GM12878 (cell line): ENCODE measurements around the gene RASAL2. TPM values are rescaled to one million over a fixed set of nuclear protein-coding genes. Genes with fewer than 3 reads are reported as not detected.
A peak's percentile ranks its signal among the peaks of the same experiment; 100 is the strongest.

Experiments used
- ATAC-seq: fragments of 200-7000 bp; cut with Tn5 transposase; 3 replicates; pipeline ENCODE4 v1.9.1; 2020; ENCODE audit warnings: mild to moderate bottlenecking, moderate library complexity
- BruUV-seq: library from RNA; stranded (reverse); fragments of 400-500 nt; replicated peaks from 2 replicates; lab custom pipeline; 2021; lab: Mats Ljungman, UMichigan
- CTCF ChIA-PET: fragments of 300-600 bp; sonication (Branson Sonifier 250); formaldehyde crosslinking; extraction: SDS; loops from one replicate; lab custom pipeline; 2021; ENCODE audit warnings: inconsistent platforms; lab: Yijun Ruan, JAX
- POLR2A ChIA-PET: fragments of 350-600 bp; formaldehyde crosslinking; extraction: SDS; loops from one replicate; lab custom pipeline; 2021; ENCODE audit warnings: inconsistent platforms; lab: Charles Lee
- RAD21 ChIA-PET: fragments of 300-600 bp; sonication (Branson Sonifier 250); formaldehyde crosslinking; loops from one replicate; lab custom pipeline; 2023; ENCODE audit warnings: antibody characterized with exemption; ENCODE audit not compliant: unreplicated experiment; lab: Charles Lee
- SMC1A ChIA-PET: fragments of 300-600 bp; sonication (Branson Sonifier 250); formaldehyde crosslinking; loops from one replicate; lab custom pipeline; 2023; ENCODE audit not compliant: unreplicated experiment, uncharacterized antibody; lab: Charles Lee
- DNase-seq: peaks from one replicate; pipeline ENCODE4 v3.0.0-alpha.2; 2011; ENCODE audit warnings: low read depth, low spot score
- FAIRE-seq: peaks from 3 replicates; lab custom pipeline; 2011; peaks lifted over from hg19 to GRCh38; lab: Jason Lieb, UNC
- H2AFZ ChIP-seq: 2 replicates; pipeline ENCODE4 v1.6.0; 2011; ENCODE audit warnings: low read depth, low read length, control low read depth; ENCODE audit not compliant: control insufficient read depth
- H3K27ac ChIP-seq: 2 replicates; pipeline ENCODE4 v1.5.1; 2011; ENCODE audit warnings: control low read depth; ENCODE audit not compliant: control insufficient read depth, insufficient read depth
- H3K27me3 ChIP-seq, 2 experiments: replicated peaks in 1 of 2; 2 replicates each; pipeline versions ENCODE4 v1.6.0 to v1.6.1; 2011; ENCODE audit warnings: low read length in 1 of 2; ENCODE audit not compliant: control insufficient read depth in 2 of 2, insufficient read depth in 2 of 2
- H3K36me3 ChIP-seq, 2 experiments: 2 replicates each; pipeline ENCODE4 v1.5.1; 2011; ENCODE audit warnings: low read length in 1 of 2; ENCODE audit not compliant: control insufficient read depth in 2 of 2, insufficient read depth in 2 of 2
- H3K4me1 ChIP-seq: 2 replicates; pipeline ENCODE4 v1.6.1; 2011; ENCODE audit warnings: mild to moderate bottlenecking, low read length, moderate library complexity, mixed read lengths; ENCODE audit not compliant: control insufficient read depth, insufficient read depth
- H3K4me2 ChIP-seq: 2 replicates; pipeline ENCODE4 v1.6.0; 2011; ENCODE audit warnings: control low read depth; ENCODE audit not compliant: control insufficient read depth, insufficient read depth
- H3K4me3 ChIP-seq: fragments of 200-600 bp; sonication (generic); 2 replicates; pipeline ENCODE4 v1.5.1; 2016
- H3K79me2 ChIP-seq: 2 replicates; pipeline ENCODE4 v1.6.0; 2011; ENCODE audit warnings: low read length; ENCODE audit not compliant: control insufficient read depth, insufficient read depth
- H3K9ac ChIP-seq: 2 replicates; pipeline ENCODE4 v1.8.0; 2011; ENCODE audit warnings: low read length, control low read depth, mixed read lengths; ENCODE audit not compliant: control insufficient read depth, insufficient read depth
- H3K9me3 ChIP-seq: replicated peaks from 3 replicates; pipeline ENCODE4 v1.5.1; 2011; ENCODE audit warnings: mild to moderate bottlenecking, low read length; ENCODE audit not compliant: control insufficient read depth, insufficient read depth
- H4K20me1 ChIP-seq: 2 replicates; pipeline ENCODE4 v1.6.0; 2011; ENCODE audit not compliant: control insufficient read depth, insufficient read depth
- ASH2L ChIP-seq: fragments of 300-600, 200-600 bp; sonication (generic); IDR thresholded peaks from 2 replicates; pipeline ENCODE4 v1.6.1; 2017; ENCODE audit warnings: low read depth, mild to moderate bottlenecking, borderline replicate concordance
- BRCA1 ChIP-seq: IDR thresholded peaks from 2 replicates; pipeline ENCODE4 v1.6.1; 2011; ENCODE audit warnings: low read depth, low read length, improper control_type of control experiment
- CREB1 ChIP-seq: IDR thresholded peaks from 2 replicates; pipeline ENCODE4 v1.6.1; 2012; ENCODE audit warnings: low read depth, mild to moderate bottlenecking, inconsistent platforms
- PBX3 ChIP-seq: IDR thresholded peaks from 2 replicates; pipeline ENCODE4 v1.6.1; 2011; ENCODE audit warnings: mild to moderate bottlenecking, low read depth, low read length, moderate library complexity; ENCODE audit not compliant: insufficient replicate concordance
- PML ChIP-seq: IDR thresholded peaks from 2 replicates; pipeline ENCODE4 v1.6.1; 2012; ENCODE audit warnings: low read length, inconsistent platforms
- ZBTB40 ChIP-seq: fragments of 450-650 bp; IDR thresholded peaks from 2 replicates; pipeline ENCODE4 v1.6.1; 2016; ENCODE audit warnings: mild to moderate bottlenecking, moderate library complexity, borderline replicate concordance
- WGBS: methylation state at CpG from one replicate; pipeline ENCODE4 v1.1.6; 2016; ENCODE audit warnings: low lambda C conversion rate; ENCODE audit not compliant: insufficient replicate concordance, insufficient coverage; ENCODE audit errors: missing lambda C conversion rate; 5-methylcytosine and 5-hydroxymethylcytosine counted together
- in situ Hi-C: fragments of 300-500 bp; cut with MboI; formaldehyde crosslinking; loops from 9 replicates; pipeline ENCODE4 v1.14.3; 2018; ENCODE audit warnings: mixed read lengths
- intact Hi-C: fragments of 100-400 bp; cut with micrococcal nuclease; formaldehyde crosslinking; loops from one replicate; pipeline ENCODE4 v1.14.2; 2022; ENCODE audit not compliant: unreplicated experiment
- polyA plus RNA-seq, 11 experiments: library from polyadenylated mRNA; depleted of rRNA in 4 of 11; unstranded in 6 of 11; stranded (reverse) in 5 of 11; fragments of >200 nt; fragmentation: Nextera tagmentation in 4 of 11; fragmentation: Illumina TruSeq in 1 of 11; extraction: Ambion mirVana in 4 of 11; extraction: Trizol in 1 of 11; gene quantifications; 1 replicate in 1 of 11; 2 replicates in 10 of 11; pipeline versions ENCODE4 v1.2.1 to v1.2.3, GENCODE V29; 2011 to 2016; ENCODE audit warnings: inconsistent platforms in 2 of 11, missing spikeins in 2 of 11, low read depth in 1 of 11
- total RNA-seq, 4 experiments: library from RNA; depleted of rRNA in 3 of 4; stranded (reverse); fragments of >200 nt in 3 of 4; fragmentation: Illumina TruSeq in 1 of 4; extraction: Trizol in 1 of 4; gene quantifications; 2 replicates each; pipeline versions ENCODE4 v1.2.1 to v1.2.3, GENCODE V29; 2013 to 2021

RASAL2 gene
- total and polyA plus RNA-seq, 10 of the 15 experiments (the other 5 are each of a cell fraction or from before 2014, with no cell fraction given), result 0.02 to 6.9 (median 0.17) TPM; not detected in 1

GRCh38 chr1:178472531-178472930, 378.6 kb downstream of the RASAL2 start:
- in situ Hi-C loops, result no loop called here
- no TSS peak for BruUV-seq
- peak; percentile 54 for ATAC-seq

GRCh38 chr1:178477373-178477772, 383.5 kb downstream of the RASAL2 start:
- Histone ChIP-seq H3K4me1 (no peaks in the 10 kb centered on the region), H3K27ac (no peak overlapping the region), H3K9me3 (no peaks in the 10 kb centered on the region), H3K79me2 (no peaks in the 10 kb centered on the region), H3K4me3 (no peak overlapping the region), H4K20me1 (no peaks in the 10 kb centered on the region), H2AFZ (no peak overlapping the region), H3K4me2 (no peak overlapping the region), H3K27me3 (no peaks in the 10 kb centered on the region), H3K36me3 (no peaks in the 10 kb centered on the region), H3K9ac (no peak overlapping the region)
- ChIA-PET CTCF (interaction anchor here (1.3 kb wide), 1 partner anchor 177 kb away, joined by 5 read pairs; no protein-coding TSS in a partner anchor), POLR2A (no interaction called here), RAD21 (no interaction called here), SMC1A (no interaction called here)
- intact Hi-C loops, result no loop called here
- DNase-seq (no peak), ATAC-seq (no peak), FAIRE-seq (no peak)
- WGBS, result 27% methylated on average over 4 of the region's 4 CpGs
- BruUV-seq, result no TSS peak
- in situ Hi-C loops, result no loop called here
- no peak for TF ChIP-seq PML
- no peak for TF ChIP-seq ASH2L
- no peak for TF ChIP-seq CREB1
- TF ChIP-seq BRCA1, result no peak
- no peak for TF ChIP-seq ZBTB40

More at GRCh38 chr1:178472531-178472930, 378.6 kb downstream of the RASAL2 start:
- H2AFZ ChIP-seq, result no peak overlapping the region
- CTCF ChIA-PET, result interaction anchor here (0.9 to 1.0 kb wide), 2 partner anchors 34 to 162 kb away, joined by 3 to 4 read pairs; no protein-coding TSS in a partner anchor
- FAIRE-seq, result peak; percentile 56
- H3K79me2 ChIP-seq, result no peaks in the 10 kb centered on the region
- POLR2A ChIA-PET, result interaction anchor here (0.5 kb wide), 1 partner anchor 164 kb away, joined by 3 read pairs; no protein-coding TSS in a partner anchor
- H3K9ac ChIP-seq, result no peak overlapping the region
- RAD21 ChIA-PET, result interaction anchor here (1.2 kb wide), 1 partner anchor 29 kb away, joined by 3 read pairs; no protein-coding TSS in a partner anchor
- H3K27me3 ChIP-seq, result no peaks in the 10 kb centered on the region
- H3K36me3 ChIP-seq, result no peaks in the 10 kb centered on the region
- SMC1A ChIA-PET, result interaction anchor here (1.8 to 2.2 kb wide), 2 partner anchors 54 to 60 kb away, joined by 6 to 7 read pairs; no protein-coding TSS in a partner anchor
- intact Hi-C loops, result no loop called here
- no peak for TF ChIP-seq PBX3
- TF ChIP-seq, all 136 proteins: peak for 0
- H4K20me1 ChIP-seq, result no peaks in the 10 kb centered on the region
- H3K9me3 ChIP-seq, result no peaks in the 10 kb centered on the region
- no peak overlapping the region for H3K4me3 ChIP-seq
- H3K27ac ChIP-seq, result no peak overlapping the region
- H3K4me1 ChIP-seq, result no peaks in the 10 kb centered on the region
- H3K4me2 ChIP-seq, result no peak overlapping the region
- DNase-seq, result peak; percentile 2
